ENCODE measurements around the gene HIC1. TPM values are rescaled to one million over a fixed set of nuclear protein-coding genes. Genes with fewer than 3 reads are reported as not detected.

HIC1 gene
- total RNA-seq, 1 experiment from 2014 or later, result 0.84 TPM

GRCh38 chr17:2017274-2017941, 37.5 kb upstream of the HIC1 start:
- no peaks in the 10 kb centered on the region for H3K27me3 ChIP-seq (replicated peaks; ENCODE audit: insufficient read depth, low read depth, low read length, poor library complexity)
- CTCF ChIA-PET, result no interaction called here
- TF ChIP-seq CTCF (conservative IDR thresholded peaks at IDR 0.05; ENCODE audit: low read depth, low read length) (no peak), EZH2 (IDR thresholded peaks at IDR 0.05; ENCODE audit: borderline replicate concordance, low read depth, low read length, poor library complexity, severe bottlenecking) (no peak)
- BruUV-seq (replicated peaks), result no TSS peak
- H3K27ac ChIP-seq (ENCODE audit: low read depth, low read length, poor library complexity, severe bottlenecking), result no peak overlapping the region
- no peaks in the 10 kb centered on the region for H3K4me1 ChIP-seq (ENCODE audit: insufficient read depth, low read length, poor library complexity, severe bottlenecking)
- H3K36me3 ChIP-seq (ENCODE audit: insufficient read depth, low read length, poor library complexity, severe bottlenecking), result no peaks in the 10 kb centered on the region
- no peak for DNase-seq (ENCODE audit: low spot score)
- POLR2A ChIA-PET (ENCODE audit: low non-redundant PET), result no interaction called here
- intact Hi-C loops (cut with micrococcal nuclease; ENCODE audit: unreplicated experiment), result no loop called here
- H3K4me3 ChIP-seq (ENCODE audit: low read depth, low read length, poor library complexity, severe bottlenecking), result no peak overlapping the region
- H3K9me3 ChIP-seq (ENCODE audit: low read depth, low read length, poor library complexity, severe bottlenecking), result no peaks in the 10 kb centered on the region

- H3K9me3 ChIP-seq (ENCODE audit: low read depth, low read length, poor library complexity, severe bottlenecking), result no peaks in the 10 kb centered on the region
- H3K27me3 ChIP-seq (replicated peaks; ENCODE audit: insufficient read depth, low read depth, low read length, poor library complexity), result peaks cover 2% of the 10 kb centered on the region
- H3K36me3 ChIP-seq (ENCODE audit: insufficient read depth, low read length, poor library complexity, severe bottlenecking), result no peaks in the 10 kb centered on the region
- peaks cover 4% of the 10 kb centered on the region for H3K4me1 ChIP-seq (ENCODE audit: insufficient read depth, low read length, poor library complexity, severe bottlenecking)
- ChIA-PET CTCF (no interaction called here), POLR2A (ENCODE audit: low non-redundant PET) (no interaction called here)
- intact Hi-C loops (cut with micrococcal nuclease; ENCODE audit: unreplicated experiment), result no loop called here
- TF ChIP-seq CTCF (conservative IDR thresholded peaks at IDR 0.05; ENCODE audit: low read depth, low read length) (no peak), EZH2 (IDR thresholded peaks at IDR 0.05; ENCODE audit: borderline replicate concordance, low read depth, low read length, poor library complexity, severe bottlenecking) (no peak)
- no peak for DNase-seq (ENCODE audit: low spot score)
- H3K4me3 ChIP-seq (ENCODE audit: low read depth, low read length, poor library complexity, severe bottlenecking), result no peak overlapping the region
- H3K27ac ChIP-seq (ENCODE audit: low read depth, low read length, poor library complexity, severe bottlenecking), result no peak overlapping the region
- no TSS peak for BruUV-seq (replicated peaks)
Measured at GRCh38 chr17:2018716-2019510, 36.0 kb upstream of the HIC1 start.

DNA sequence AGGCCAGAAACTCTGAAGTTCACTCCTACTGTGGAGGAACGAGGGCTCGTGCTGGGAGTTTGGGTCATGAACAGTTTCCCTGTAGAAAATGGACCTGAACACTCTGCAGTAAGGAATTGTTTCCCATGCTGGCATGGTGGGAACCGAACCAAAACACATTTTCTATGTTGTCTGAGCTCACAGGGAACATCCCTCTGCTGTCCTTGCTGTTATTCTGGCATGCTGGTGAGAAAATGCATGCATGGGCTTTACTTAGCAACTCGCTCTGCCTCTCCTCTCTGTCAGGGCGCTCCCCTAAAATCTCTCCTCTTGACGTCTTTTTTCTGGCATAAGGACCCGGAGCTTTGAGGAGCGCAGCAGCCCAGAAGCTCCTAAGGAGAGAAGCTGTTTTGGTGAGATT, 35.2 kb upstream of the HIC1 start:
- H3K27me3 ChIP-seq (replicated peaks; ENCODE audit: insufficient read depth, low read depth, low read length, poor library complexity), result peaks cover 10% of the 10 kb centered on the region
- intact Hi-C loops (cut with micrococcal nuclease; ENCODE audit: unreplicated experiment), result no loop called here
- POLR2A ChIA-PET (ENCODE audit: low non-redundant PET), result no interaction called here

More for the DNA sequence above, 35.2 kb upstream of the HIC1 start:
- no peak for DNase-seq (ENCODE audit: low spot score)
- no peak overlapping the region for H3K4me3 ChIP-seq (ENCODE audit: low read depth, low read length, poor library complexity, severe bottlenecking)
- no peak overlapping the region for H3K27ac ChIP-seq (ENCODE audit: low read depth, low read length, poor library complexity, severe bottlenecking)
- peaks cover 10% of the 10 kb centered on the region for H3K4me1 ChIP-seq (ENCODE audit: insufficient read depth, low read length, poor library complexity, severe bottlenecking)
- CTCF ChIA-PET, result interaction anchor here (0.6 kb wide), 1 partner anchor 22 kb away, joined by 4 read pairs; no protein-coding TSS in a partner anchor
- no TSS peak for BruUV-seq (replicated peaks)
- H3K36me3 ChIP-seq (ENCODE audit: insufficient read depth, low read length, poor library complexity, severe bottlenecking), result no peaks in the 10 kb centered on the region
- no peaks in the 10 kb centered on the region for H3K9me3 ChIP-seq (ENCODE audit: low read depth, low read length, poor library complexity, severe bottlenecking)
- TF ChIP-seq CTCF (conservative IDR thresholded peaks at IDR 0.05; ENCODE audit: low read depth, low read length), result no peak
- TF ChIP-seq EZH2 (IDR thresholded peaks at IDR 0.05; ENCODE audit: borderline replicate concordance, low read depth, low read length, poor library complexity, severe bottlenecking), result no peak
